HepG2 (cell line): ENCODE results near the gene METAP2. TPM values are rescaled to one million over a fixed set of nuclear protein-coding genes. Genes with fewer than 3 reads are reported as not detected.
"Not testable (repeated sequence)": the region's sequence is repeated elsewhere in the genome, so short reads cannot be mapped to it uniquely, and the experiment has no call there.

ENCODE experiments used
- ATAC-seq: fragments of 200-7000 bp; cut with Tn5 transposase; 3 replicates; pipeline ENCODE4 v1.9.1; 2020; ENCODE audit warnings: mild to moderate bottlenecking, moderate library complexity
- BruUV-seq: library from RNA; stranded (reverse); fragments of 400-500 nt; replicated peaks from 2 replicates; lab custom pipeline; 2021; lab: Mats Ljungman, UMichigan
- CTCF ChIA-PET: fragments of 300-600 bp; formaldehyde crosslinking; extraction: SDS; loops from one replicate; lab custom pipeline; 2021; ENCODE audit warnings: low total read pairs, inconsistent platforms, low intra/inter-chr PET ratio; lab: Yijun Ruan, JAX
- POLR2A ChIA-PET: fragments of 350-600 bp; sonication (Branson Sonifier 250); formaldehyde crosslinking; loops from one replicate; lab custom pipeline; 2020; ENCODE audit warnings: antibody characterized with exemption, inconsistent platforms; lab: Yijun Ruan, JAX
- DNase-seq: peaks from one replicate; pipeline ENCODE4 v3.0.0-alpha.2; 2015; ENCODE audit warnings: low spot score
- FAIRE-seq: peaks from 3 replicates; lab custom pipeline; 2011; peaks lifted over from hg19 to GRCh38; lab: Jason Lieb, UNC
- H2AFZ ChIP-seq: one replicate; pipeline ENCODE4 v1.6.1; 2011; ENCODE audit warnings: low read length, inconsistent platforms
- H3K27ac ChIP-seq: fragments of 300-600 bp; 3 replicates; pipeline ENCODE4 v1.8.0; 2011; ENCODE audit warnings: mixed run types, mild to moderate bottlenecking, mixed read lengths, low read length, inconsistent platforms; ENCODE audit not compliant: insufficient read depth; ENCODE audit errors: extremely low read length
- H3K27me3 ChIP-seq, 2 experiments: fragments of 200-600 bp in 1 of 2; 2 replicates in 1 of 2; 3 replicates in 1 of 2; pipeline versions ENCODE4 v1.6.0 to v1.8.0; 2011; ENCODE audit warnings: low read length in 2 of 2, mild to moderate bottlenecking in 2 of 2, moderate library complexity in 2 of 2, inconsistent platforms in 1 of 2; ENCODE audit not compliant: insufficient read depth in 2 of 2, control insufficient read depth in 1 of 2
- H3K36me3 ChIP-seq, 2 experiments: fragments of 200-600 bp in 1 of 2; replicated peaks in 1 of 2; 2 replicates in 1 of 2; 3 replicates in 1 of 2; pipeline versions ENCODE4 v1.5.1 to v1.8.0; 2011; ENCODE audit warnings: low read length in 2 of 2, inconsistent platforms in 1 of 2; ENCODE audit not compliant: insufficient read depth in 2 of 2, control insufficient read depth in 1 of 2
- H3K4me1 ChIP-seq: 2 replicates; pipeline ENCODE4 v1.5.1; 2012; ENCODE audit warnings: low read length, inconsistent platforms; ENCODE audit not compliant: insufficient read depth
- H3K4me2 ChIP-seq: 2 replicates; pipeline ENCODE4 v1.6.0; 2011; ENCODE audit warnings: low read depth, low read length, inconsistent platforms
- H3K4me3 ChIP-seq, 3 experiments: fragments of 200-600 bp in 1 of 3; sonication (generic), shearing (Covaris generic) in 1 of 3; replicated peaks in 1 of 3; 2 replicates each; pipeline ENCODE4 v1.5.1; 2011 to 2016; ENCODE audit warnings: low read length in 3 of 3, inconsistent platforms in 2 of 3, low read depth in 2 of 3, mild to moderate bottlenecking in 2 of 3, control low read depth in 1 of 3, mixed read lengths in 1 of 3; ENCODE audit not compliant: insufficient read depth in 1 of 3
- H3K79me2 ChIP-seq: one replicate; pipeline ENCODE4 v1.6.1; 2011; ENCODE audit warnings: low read length, inconsistent platforms; ENCODE audit not compliant: insufficient read depth
- H3K9ac ChIP-seq: 2 replicates; pipeline ENCODE4 v1.6.0; 2011; ENCODE audit warnings: mild to moderate bottlenecking, low read depth, low read length, inconsistent platforms; ENCODE audit not compliant: insufficient read depth
- H3K9me3 ChIP-seq: 2 replicates; pipeline ENCODE4 v1.5.1; 2012; ENCODE audit warnings: mild to moderate bottlenecking, low read length
- H4K20me1 ChIP-seq: 2 replicates; pipeline ENCODE4 v1.6.0; 2011; ENCODE audit warnings: inconsistent platforms, mild to moderate bottlenecking, low read length, moderate library complexity; ENCODE audit not compliant: insufficient read depth
- ATRX ChIP-seq: sonication (generic); formaldehyde crosslinking; IDR thresholded peaks from 2 replicates; pipeline ENCODE4 v1.4.0; 2020; ENCODE audit warnings: missing genetic modification reagents, borderline replicate concordance
- CBX2 ChIP-seq, 2 experiments: fragments of 200-600 bp in 1 of 2; sonication (generic); formaldehyde crosslinking in 1 of 2; IDR thresholded peaks; 2 replicates each; pipeline versions ENCODE4 v1.7.0 to v1.8.1; 2018 to 2022; ENCODE audit warnings: low read depth in 2 of 2, low read length in 1 of 2, mild to moderate bottlenecking in 1 of 2, missing genetic modification reagents in 1 of 2
- DR1 ChIP-seq: sonication (generic); formaldehyde crosslinking; IDR thresholded peaks from 2 replicates; pipeline ENCODE4 v1.8.0; 2021; ENCODE audit warnings: mild to moderate bottlenecking, missing genetic modification reagents, inconsistent platforms
- HIC2 ChIP-seq: sonication (generic); formaldehyde crosslinking; IDR thresholded peaks from 2 replicates; pipeline ENCODE4 v1.9.0; 2022; ENCODE audit warnings: low read depth, missing genetic modification reagents
- JUN ChIP-seq: sonication (generic); formaldehyde crosslinking; IDR thresholded peaks from 2 replicates; pipeline ENCODE4 v1.4.0; 2020; ENCODE audit warnings: mild to moderate bottlenecking, missing genetic modification reagents
- NFYB ChIP-seq: sonication (generic); formaldehyde crosslinking; IDR thresholded peaks from 2 replicates; pipeline ENCODE4 v1.4.0; 2020; ENCODE audit warnings: missing genetic modification reagents
- UBTF ChIP-seq: sonication (generic); formaldehyde crosslinking; IDR thresholded peaks from 2 replicates; pipeline ENCODE4 v1.4.0; 2020; ENCODE audit warnings: mild to moderate bottlenecking, missing genetic modification reagents
- ZNF292 ChIP-seq: sonication (generic); formaldehyde crosslinking; IDR thresholded peaks from 2 replicates; pipeline ENCODE4 v1.8.1; 2022; ENCODE audit warnings: mild to moderate bottlenecking, low read depth, missing genetic modification reagents, borderline replicate concordance
- ZNF512B ChIP-seq: sonication (generic); formaldehyde crosslinking; IDR thresholded peaks from 2 replicates; pipeline ENCODE4 v1.5.1; 2020; ENCODE audit warnings: missing genetic modification reagents, mild to moderate bottlenecking, borderline replicate concordance
- ZNF891 ChIP-seq: sonication (generic); formaldehyde crosslinking; IDR thresholded peaks from 2 replicates; pipeline ENCODE4 v1.5.0; 2020; ENCODE audit warnings: mild to moderate bottlenecking, missing genetic modification reagents
- WGBS: methylation state at CpG from one replicate; pipeline ENCODE4 v1.1.6; 2017; ENCODE audit warnings: low lambda C conversion rate; 5-methylcytosine and 5-hydroxymethylcytosine counted together
- in situ Hi-C: cut with HindIII; loops from 2 replicates; pipeline ENCODE4 v1.10.0; 2017; ENCODE audit warnings: low pct_unique_long_range_greater_than_20kb; ENCODE audit not compliant: extremely low pct_ligation_motif_present
- intact Hi-C: fragments of 100-400 bp; cut with micrococcal nuclease; formaldehyde crosslinking; loops from one replicate; pipeline ENCODE4 v1.10.0; 2022; ENCODE audit not compliant: unreplicated experiment
- polyA plus RNA-seq, 8 experiments: library from polyadenylated mRNA; depleted of rRNA in 3 of 8; stranded (reverse) in 7 of 8; unstranded in 1 of 8; fragments of >200 nt; fragmentation: Illumina TruSeq in 4 of 8; extraction: Trizol in 4 of 8; gene quantifications; 2 replicates each; pipeline versions ENCODE4 v1.2.1 to v1.2.3, GENCODE V29; 2011 to 2016; ENCODE audit warnings: low read depth in 4 of 8, missing spikeins in 1 of 8, mixed read lengths in 1 of 8; ENCODE audit not compliant: insufficient read depth in 1 of 8
- total RNA-seq, 5 experiments: library from RNA; depleted of rRNA; stranded (reverse); fragments of >200 nt; fragmentation: Illumina TruSeq; extraction: Trizol; gene quantifications; 2 replicates each; pipeline ENCODE4 v1.2.3, GENCODE V29; 2016; ENCODE audit warnings: low read depth in 1 of 5

The METAP2 gene
- total and polyA plus RNA-seq, 2 of the 13 experiments (the other 11 are each of a cell fraction or from before 2014, with no cell fraction given), result 67.8 to 131 TPM

GRCh38 chr12:95446506-95446900 is 27.4 kb upstream of the METAP2 start (continued):
- TF ChIP-seq NFYB (CRISPR knock-in tag) (no peak), CBX2 (IDR thresholded peaks at IDR 0.05; ENCODE audit: low read depth, low read length) (no peak), CBX2 (CRISPR knock-in tag; IDR thresholded peaks at IDR 0.05; ENCODE audit: low read depth) (no peak), HIC2 (CRISPR knock-in tag) (no peak), ZNF512B (CRISPR knock-in tag) (peak; percentile 97), UBTF (peak; percentile 58; the same call in 1 of the 2 replicates), JUN (CRISPR knock-in tag) (no peak), DR1 (CRISPR knock-in tag) (peak; percentile 36; the same call in 1 of the 2 replicates), ZNF891 (CRISPR knock-in tag) (peak; percentile 55; the same call in 1 of the 2 replicates), ATRX (no peak), ZNF292 (CRISPR knock-in tag) (peak; percentile 62; the same call in 1 of the 2 replicates)

GRCh38 chr12:95449656-95450055 is 24.3 kb upstream of the METAP2 start:
- FAIRE-seq, H3K9me3 ChIP-seq, ATAC-seq, BruUV-seq, H2AFZ ChIP-seq, H4K20me1 ChIP-seq, H3K9ac ChIP-seq, DNase-seq, in situ Hi-C loops, intact Hi-C loops, H3K36me3 ChIP-seq, H3K4me3 ChIP-seq, H3K27ac ChIP-seq, H3K4me2 ChIP-seq, H3K79me2 ChIP-seq, CTCF ChIA-PET: not testable (repeated sequence)
- Histone ChIP-seq H3K27me3 (peaks cover 0 to 18% of the 10 kb centered on the region in 2 experiments; a peak in 4 of 5 replicates), H3K4me1 (peaks cover 35% of the 10 kb centered on the region)
- POLR2A ChIA-PET, result interaction anchor here (1.3 kb wide), 1 partner anchor 24 kb away, joined by 5 read pairs; the partner anchor contains the start of gene METAP2
- 20% methylated on average over 1 of the region's 1 CpG for WGBS
